Common myeloid progenitor, CD34-positive (primary cell): ENCODE results near the gene SEZ6.

Source experiments
- CTCF ChIA-PET: fragments of 350-600 bp; sonication (Branson Sonifier 250); formaldehyde crosslinking; loops from one replicate; lab custom pipeline; 2021; ENCODE audit warnings: antibody characterized with exemption; lab: Charles Lee
- POLR2A ChIA-PET: fragments of 350-600 bp; sonication (Branson Sonifier 250); formaldehyde crosslinking; loops from one replicate; lab custom pipeline; 2021; ENCODE audit warnings: antibody characterized with exemption; lab: Charles Lee
- DNase-seq, 3 donors: peaks; one replicate each; pipeline versions ENCODE4 v3.0.0 to v3.0.0-alpha.2; 2013
- H3K27ac ChIP-seq, 2 experiments: 1 replicate in 1 of 2; 2 replicates in 1 of 2; pipeline ENCODE4 v1.7.0; 2013; ENCODE audit warnings: inconsistent platforms in 2 of 2, low read length in 2 of 2, mild to moderate bottlenecking in 2 of 2, low read depth in 1 of 2, moderate library complexity in 1 of 2; ENCODE audit not compliant: severe bottlenecking in 2 of 2, insufficient read depth in 1 of 2, poor library complexity in 1 of 2
- H3K27me3 ChIP-seq, 5 experiments: replicated peaks in 2 of 5; 1 replicate in 3 of 5; 2 replicates in 2 of 5; pipeline versions ENCODE4 v1.6.1 to v1.7.0; 2013; ENCODE audit warnings: low read length in 4 of 5, mild to moderate bottlenecking in 2 of 5, moderate library complexity in 2 of 5, inconsistent platforms in 1 of 5; ENCODE audit not compliant: insufficient read depth in 5 of 5, control insufficient read depth in 4 of 5
- H3K36me3 ChIP-seq, 4 experiments: 1 replicate in 2 of 4; 2 replicates in 2 of 4; pipeline versions ENCODE4 v1.6.1 to v1.7.0; 2013; ENCODE audit warnings: low read length in 3 of 4, control low read depth in 1 of 4, mild to moderate bottlenecking in 1 of 4; ENCODE audit not compliant: control insufficient read depth in 4 of 4, insufficient read depth in 4 of 4
- H3K4me1 ChIP-seq, 4 experiments: 1 replicate in 3 of 4; 2 replicates in 1 of 4; pipeline versions ENCODE4 v1.6.1 to v1.7.1; 2013; ENCODE audit warnings: low read length in 3 of 4, mild to moderate bottlenecking in 3 of 4, control low read depth in 1 of 4, inconsistent platforms in 1 of 4, moderate library complexity in 1 of 4; ENCODE audit not compliant: control insufficient read depth in 4 of 4, insufficient read depth in 4 of 4; ENCODE audit errors: control extremely low read depth in 1 of 4
- H3K4me3 ChIP-seq, 7 experiments: 1 replicate in 4 of 7; 2 replicates in 3 of 7; pipeline versions ENCODE4 v1.5.1 to v1.7.0; 2013; ENCODE audit warnings: mild to moderate bottlenecking in 7 of 7, low read length in 6 of 7, moderate library complexity in 6 of 7, inconsistent platforms in 2 of 7, low read depth in 2 of 7, control low read depth in 1 of 7; ENCODE audit not compliant: insufficient read depth in 4 of 7, control insufficient read depth in 1 of 7; ENCODE audit errors: extremely low read depth in 1 of 7
- H3K9me3 ChIP-seq, 5 experiments: 1 replicate in 4 of 5; 2 replicates in 1 of 5; pipeline versions ENCODE4 v1.6.1 to v1.7.1; 2013; ENCODE audit warnings: low read length in 4 of 5, mild to moderate bottlenecking in 2 of 5, inconsistent platforms in 1 of 5, low read depth in 1 of 5, moderate library complexity in 1 of 5; ENCODE audit not compliant: control insufficient read depth in 4 of 5, insufficient read depth in 2 of 5; ENCODE audit errors: control extremely low read depth in 1 of 5
- WGBS: methylation state at CpG from one replicate; pipeline ENCODE4 v1.1.5; 2013; ENCODE audit not compliant: insufficient coverage; 5-methylcytosine and 5-hydroxymethylcytosine counted together

Gene SEZ6

GRCh38 chr17:28948342-28948741, 57.5 kb downstream of the SEZ6 start:
- Histone ChIP-seq H3K27ac (peak overlapping the region; percentile 76 to 90), H3K27me3 (no peaks in the 10 kb centered on the region), H3K4me3 (peak overlapping the region in 6 of 7 experiments; percentile 82 to 98 (median 92)), H3K4me1 (peaks cover 23 to 54% (median 45%) of the 10 kb centered on the region in 4 experiments), H3K36me3 (peaks cover 2 to 21% (median 4%) of the 10 kb centered on the region in 4 experiments), H3K9me3 (no peaks in the 10 kb centered on the region)
- ChIA-PET CTCF (interaction anchor here (0.9 to 13.6 kb wide), 7 partner anchors 13 to 222 kb away, joined by 4 to 128 read pairs (median 5); no protein-coding TSS in a partner anchor), POLR2A (interaction anchor here (0.5 to 2.8 kb wide), 4 partner anchors 8 to 45 kb away, joined by 5 to 23 read pairs (median 7); partner anchors contain the start of gene DHRS13)
- WGBS = no CpG with 5 or more reads among the region's 4 CpGs
- DNase-seq = no peak

GRCh38 chr17:28947639-28948038, 58.2 kb downstream of the SEZ6 start:
- Histone ChIP-seq H3K27ac (peak overlapping the region in 1 of 2 experiments; percentile 90), H3K36me3 (peaks cover 3 to 27% (median 6%) of the 10 kb centered on the region in 4 experiments), H3K4me3 (peak overlapping the region in 4 of 7 experiments; percentile 82 to 98 (median 88)), H3K4me1 (peaks cover 21 to 47% (median 39%) of the 10 kb centered on the region in 4 experiments), H3K9me3 (no peaks in the 10 kb centered on the region), H3K27me3 (no peaks in the 10 kb centered on the region)
- ChIA-PET CTCF (interaction anchor here (0.9 to 13.6 kb wide), 7 partner anchors 13 to 221 kb away, joined by 4 to 128 read pairs (median 5); no protein-coding TSS in a partner anchor), POLR2A (interaction anchor here (2.8 kb wide), 1 partner anchor 15 kb away, joined by 9 read pairs; no protein-coding TSS in a partner anchor)
- 33% methylated on average over 1 of the region's 3 CpGs for WGBS
- DNase-seq = no peak

GRCh38 chr17:28946239-28946638, 59.6 kb downstream of the SEZ6 start:
- H3K4me1 ChIP-seq = peaks cover 21 to 43% (median 34%) of the 10 kb centered on the region in 4 experiments
- 22% methylated on average over 3 of the region's 4 CpGs for WGBS
- H3K27me3 ChIP-seq = no peaks in the 10 kb centered on the region
- peaks cover 3 to 31% (median 8%) of the 10 kb centered on the region in 4 experiments for H3K36me3 ChIP-seq
- CTCF ChIA-PET = interaction anchor here (1.2 to 13.6 kb wide), 6 partner anchors 11 to 44 kb away, joined by 4 to 128 read pairs (median 7); partner anchors contain the start of gene DHRS13
- peak overlapping the region in 4 of 7 experiments; percentile 8 to 49 (median 38) for H3K4me3 ChIP-seq
- no peaks in the 10 kb centered on the region for H3K9me3 ChIP-seq
- POLR2A ChIA-PET = interaction anchor here (0.6 to 2.4 kb wide), 3 partner anchors 20 to 348 kb away, joined by 3 to 11 read pairs (median 3); no protein-coding TSS in a partner anchor
- H3K27ac ChIP-seq = peak overlapping the region; percentile 43 to 70
- DNase-seq = peak in 2 of 3 donors; percentile 42 to 43

- Histone ChIP-seq H3K27ac (peak overlapping the region in 1 of 2 experiments; percentile 70), H3K27me3 (no peaks in the 10 kb centered on the region), H3K36me3 (peaks cover 3 to 38% (median 8%) of the 10 kb centered on the region in 4 experiments), H3K4me1 (peaks cover 23 to 54% (median 40%) of the 10 kb centered on the region in 4 experiments), H3K9me3 (no peaks in the 10 kb centered on the region), H3K4me3 (no peak overlapping the region)
- WGBS = 93% methylated on average over 8 of the region's 8 CpGs
- CTCF ChIA-PET = interaction anchor here (1.1 to 13.6 kb wide), 7 partner anchors 8 to 181 kb away, joined by 3 to 128 read pairs (median 8); partner anchors contain the start of gene DHRS13
- DNase-seq = no peak
- POLR2A ChIA-PET = interaction anchor here (0.7 to 2.4 kb wide), 2 partner anchors 8 to 19 kb away, joined by 3 to 11 read pairs; no protein-coding TSS in a partner anchor
Observed at GRCh38 chr17:28944862-28945741, 60.7 kb downstream of the SEZ6 start.

- Histone ChIP-seq H3K4me3 (no peak overlapping the region), H3K9me3 (no peaks in the 10 kb centered on the region), H3K36me3 (peaks cover 3 to 41% (median 8%) of the 10 kb centered on the region in 4 experiments), H3K4me1 (peaks cover 27 to 58% (median 41%) of the 10 kb centered on the region in 4 experiments), H3K27ac (no peak overlapping the region), H3K27me3 (no peaks in the 10 kb centered on the region)
- DNase-seq = no peak
- ChIA-PET POLR2A (interaction anchor here (2.4 kb wide), 1 partner anchor 18 kb away, joined by 11 read pairs; no protein-coding TSS in a partner anchor), CTCF (interaction anchor here (1.8 to 13.6 kb wide), 4 partner anchors 9 to 28 kb away, joined by 5 to 128 read pairs (median 17); no protein-coding TSS in a partner anchor)
- 100% methylated on average over 3 of the region's 4 CpGs for WGBS
Observed at GRCh38 chr17:28944343-28944742, 61.5 kb downstream of the SEZ6 start.

- ChIA-PET POLR2A (no interaction called here), CTCF (interaction anchor here (1.5 to 13.6 kb wide), 3 partner anchors 8 to 40 kb away, joined by 3 to 128 read pairs (median 24); partner anchors contain the start of gene DHRS13)
- Histone ChIP-seq H3K4me3 (no peak overlapping the region), H3K36me3 (peaks cover 3 to 51% (median 8%) of the 10 kb centered on the region in 4 experiments), H3K4me1 (peaks cover 27 to 60% (median 36%) of the 10 kb centered on the region in 4 experiments), H3K27me3 (no peaks in the 10 kb centered on the region), H3K9me3 (no peaks in the 10 kb centered on the region), H3K27ac (peak overlapping the region in 1 of 2 experiments; percentile 9)
- no peak for DNase-seq
- WGBS = 100% methylated on average over 1 of the region's 2 CpGs
Observed at GRCh38 chr17:28942925-28943324, 62.9 kb downstream of the SEZ6 start.
